GM10266 (cell line): ENCODE measurements around the gene PLEKHG4.

Experiments
- DNase-seq: peaks from one replicate; pipeline ENCODE4 v3.0.0; 2012; ENCODE audit errors: extremely low spot score
- TF ChIP-seq, protein P1 (sequence below): IDR thresholded peaks from 2 replicates; pipeline ENCODE4 v1.5.1; 2012; ENCODE audit warnings: mild to moderate bottlenecking, low read depth; ENCODE audit not compliant: control insufficient read depth, insufficient read depth; ENCODE audit errors: missing control alignments

PLEKHG4 gene

DNA sequence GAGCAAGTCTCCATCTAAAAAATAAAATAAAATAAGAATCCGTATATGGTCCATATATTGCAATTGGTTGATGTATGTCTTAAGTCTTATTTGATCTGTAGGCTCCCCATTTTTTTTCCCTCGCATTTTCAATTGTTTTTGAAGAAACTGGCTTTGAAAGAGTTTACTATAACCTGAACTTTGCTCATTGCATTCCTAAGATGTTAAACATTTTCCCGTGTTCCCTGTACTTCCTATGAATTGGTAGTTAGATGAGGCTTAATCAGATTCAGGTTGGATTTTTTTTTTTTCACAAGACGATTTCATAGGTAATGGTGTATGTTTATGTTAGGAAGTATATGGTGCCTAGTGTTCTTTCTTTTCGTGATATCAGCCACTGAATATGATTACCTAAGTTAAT lies 50.6 kb downstream of the PLEKHG4 start:
- no peak for DNase-seq
- TF ChIP-seq, protein P1, sequence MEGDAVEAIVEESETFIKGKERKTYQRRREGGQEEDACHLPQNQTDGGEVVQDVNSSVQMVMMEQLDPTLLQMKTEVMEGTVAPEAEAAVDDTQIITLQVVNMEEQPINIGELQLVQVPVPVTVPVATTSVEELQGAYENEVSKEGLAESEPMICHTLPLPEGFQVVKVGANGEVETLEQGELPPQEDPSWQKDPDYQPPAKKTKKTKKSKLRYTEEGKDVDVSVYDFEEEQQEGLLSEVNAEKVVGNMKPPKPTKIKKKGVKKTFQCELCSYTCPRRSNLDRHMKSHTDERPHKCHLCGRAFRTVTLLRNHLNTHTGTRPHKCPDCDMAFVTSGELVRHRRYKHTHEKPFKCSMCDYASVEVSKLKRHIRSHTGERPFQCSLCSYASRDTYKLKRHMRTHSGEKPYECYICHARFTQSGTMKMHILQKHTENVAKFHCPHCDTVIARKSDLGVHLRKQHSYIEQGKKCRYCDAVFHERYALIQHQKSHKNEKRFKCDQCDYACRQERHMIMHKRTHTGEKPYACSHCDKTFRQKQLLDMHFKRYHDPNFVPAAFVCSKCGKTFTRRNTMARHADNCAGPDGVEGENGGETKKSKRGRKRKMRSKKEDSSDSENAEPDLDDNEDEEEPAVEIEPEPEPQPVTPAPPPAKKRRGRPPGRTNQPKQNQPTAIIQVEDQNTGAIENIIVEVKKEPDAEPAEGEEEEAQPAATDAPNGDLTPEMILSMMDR = no peak

GRCh38 chr16:67333315-67333714 lies 54.0 kb downstream of the PLEKHG4 start:
- DNase-seq = no peak
- TF ChIP-seq, protein P1 = no peak

DNA sequence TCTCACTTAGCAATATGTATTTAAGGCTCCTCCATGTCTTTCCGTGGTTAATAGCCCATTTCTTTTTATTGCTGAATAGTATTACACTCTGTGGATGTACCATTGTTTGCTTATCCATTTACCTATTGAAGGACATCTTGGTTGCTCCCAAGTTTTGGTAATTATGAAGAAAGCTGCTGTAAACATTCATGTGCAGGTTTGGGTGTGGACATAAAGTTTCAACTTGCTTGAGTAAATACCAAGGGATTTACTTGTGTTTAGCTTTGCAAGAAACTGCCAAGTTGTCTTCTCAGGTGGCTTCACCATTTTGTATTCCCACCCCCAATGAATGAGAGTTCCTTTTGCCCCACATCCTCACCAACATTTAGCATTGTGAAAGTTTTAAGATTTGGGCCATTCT lies 56.8 kb downstream of the PLEKHG4 start:
- TF ChIP-seq, protein P1 = no peak
- DNase-seq = no peak

- TF ChIP-seq, protein P1 = no peak
- no peak for DNase-seq
Measured at GRCh38 chr16:67336648-67337047, 57.3 kb downstream of the PLEKHG4 start.
